ENCODE measurements around the gene MKNK2. TPM values are rescaled to one million over a fixed set of nuclear protein-coding genes. Genes with fewer than 3 reads are reported as not detected.
A peak's percentile ranks its signal among the peaks of the same experiment; 100 is the strongest.

Gene MKNK2
- total and polyA plus RNA-seq, 10 of the 15 experiments (the other 5 are each of a cell fraction or from before 2014, with no cell fraction given), result 9.6 to 365 (median 69.9) TPM

DNA sequence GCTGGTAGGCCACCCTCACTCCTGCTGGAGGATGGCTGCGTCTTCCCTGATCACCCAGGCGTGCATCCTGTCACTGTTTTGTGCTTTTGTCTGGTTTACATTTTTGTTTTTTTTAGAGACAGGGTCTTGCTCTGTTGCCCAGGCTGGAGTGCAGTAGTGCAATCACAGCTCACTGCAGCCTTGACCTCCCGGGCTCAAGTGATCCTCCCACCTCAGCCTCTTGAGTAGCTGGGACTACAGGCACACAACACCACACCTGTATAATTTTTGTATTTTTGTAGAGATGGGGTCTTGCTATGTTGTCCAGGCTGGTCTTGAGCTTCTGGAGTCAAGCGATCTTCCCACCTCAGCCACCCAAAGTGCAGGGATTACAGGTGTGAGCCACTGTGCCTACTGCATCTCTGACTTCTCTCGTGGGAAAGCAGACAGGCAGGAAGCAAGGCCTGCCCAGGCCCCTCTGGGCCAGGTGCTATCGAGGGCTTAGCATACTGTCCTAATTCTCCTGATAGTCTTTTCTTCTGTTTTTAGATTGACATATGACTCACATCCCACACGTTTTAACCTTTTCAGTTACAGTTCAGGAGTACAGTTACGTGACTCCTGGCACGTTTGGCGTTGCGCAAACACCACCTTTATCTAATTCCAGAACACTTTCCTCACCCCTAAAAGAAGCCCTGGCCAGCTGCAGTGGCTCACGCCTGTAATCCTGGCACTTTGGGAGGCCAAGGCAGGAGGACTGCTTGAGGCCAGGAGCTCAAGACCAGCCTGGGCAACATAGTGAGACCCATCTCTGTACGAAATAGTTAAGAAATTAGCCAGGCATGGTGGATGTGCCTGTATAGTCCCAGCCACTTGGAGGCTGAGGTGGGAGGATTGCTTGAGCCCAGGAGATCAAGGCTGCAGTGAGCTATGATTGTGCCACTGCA, 35.9 kb upstream of the MKNK2 start (continued):
- TF ChIP-seq TCF12 (IDR thresholded peaks at IDR 0.05; ENCODE audit: low read depth, low read length) (peak; percentile 62; the same call in 1 of the 2 replicates), SMAD1 (IDR thresholded peaks at IDR 0.05; ENCODE audit: low read depth, partially characterized antibody) (peak; percentile 10), MEF2A (IDR thresholded peaks at IDR 0.05; ENCODE audit: insufficient read depth, low read depth, low read length) (0 out of 2 replicates have a peak, but pooled peaks have one; percentile 11), RELB (IDR thresholded peaks at IDR 0.05; ENCODE audit: low read depth) (0 out of 2 replicates have a peak, but pooled peaks have one; percentile 55), YY1 (IDR thresholded peaks at IDR 0.05; ENCODE audit: low read depth, low read length) (0 out of 2 replicates have a peak, but pooled peaks have one; percentile 19), CEBPB (IDR thresholded peaks at IDR 0.05; ENCODE audit: borderline replicate concordance in 1 of 2, low read depth in 2 of 2, low read length in 2 of 2) (peak; percentile 37 to 87; a peak in 3 of 4 replicates), NBN (IDR thresholded peaks at IDR 0.05) (peak; percentile 69), IKZF2 (IDR thresholded peaks at IDR 0.05) (peak; percentile 53 to 55), DPF2 (IDR thresholded peaks at IDR 0.05) (peak; percentile 34), HDAC2 (IDR thresholded peaks at IDR 0.05) (peak; percentile 37; the same call in 1 of the 2 replicates), CREM (IDR thresholded peaks at IDR 0.05; ENCODE audit: low read depth) (peak; percentile 41; the same call in 1 of the 2 replicates), SMARCA5 (IDR thresholded peaks at IDR 0.05) (peak; percentile 88), POLR2AphosphoS5 (IDR thresholded peaks at IDR 0.05; ENCODE audit: low read length) (0 out of 2 replicates have a peak, but pooled peaks have one; percentile 70), POLR2A (IDR thresholded peaks at IDR 0.05; ENCODE audit: low read depth, low read length) (peak; percentile 62), POU2F2 (IDR thresholded peaks at IDR 0.05; ENCODE audit: borderline replicate concordance, low read depth, low read length) (peak; percentile 43; the same call in 1 of the 3 replicates), FOXM1 (IDR thresholded peaks at IDR 0.05; ENCODE audit: low read depth, low read length) (peak; percentile 53), TCF3 (IDR thresholded peaks at IDR 0.05; ENCODE audit: borderline replicate concordance, insufficient read depth, low read depth, low read length) (peak; percentile 76; the same call in 1 of the 2 replicates), MXI1 (IDR thresholded peaks at IDR 0.05; ENCODE audit: low read depth, low read length) (0 out of 2 replicates have a peak, but pooled peaks have one; percentile 39), ZNF384 (IDR thresholded peaks at IDR 0.05; ENCODE audit: borderline replicate concordance, low read depth, low read length) (peak; percentile 6; the same call in 1 of the 2 replicates), BHLHE40 (IDR thresholded peaks at IDR 0.05; ENCODE audit: borderline replicate concordance in 1 of 2, low read depth in 2 of 2, low read length in 1 of 2) (peak; percentile 97)
- TF ChIP-seq, protein P1, sequence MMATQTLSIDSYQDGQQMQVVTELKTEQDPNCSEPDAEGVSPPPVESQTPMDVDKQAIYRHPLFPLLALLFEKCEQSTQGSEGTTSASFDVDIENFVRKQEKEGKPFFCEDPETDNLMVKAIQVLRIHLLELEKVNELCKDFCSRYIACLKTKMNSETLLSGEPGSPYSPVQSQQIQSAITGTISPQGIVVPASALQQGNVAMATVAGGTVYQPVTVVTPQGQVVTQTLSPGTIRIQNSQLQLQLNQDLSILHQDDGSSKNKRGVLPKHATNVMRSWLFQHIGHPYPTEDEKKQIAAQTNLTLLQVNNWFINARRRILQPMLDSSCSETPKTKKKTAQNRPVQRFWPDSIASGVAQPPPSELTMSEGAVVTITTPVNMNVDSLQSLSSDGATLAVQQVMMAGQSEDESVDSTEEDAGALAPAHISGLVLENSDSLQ (IDR thresholded peaks at IDR 0.05), result peak; percentile 82
- TF ChIP-seq, protein P2, sequence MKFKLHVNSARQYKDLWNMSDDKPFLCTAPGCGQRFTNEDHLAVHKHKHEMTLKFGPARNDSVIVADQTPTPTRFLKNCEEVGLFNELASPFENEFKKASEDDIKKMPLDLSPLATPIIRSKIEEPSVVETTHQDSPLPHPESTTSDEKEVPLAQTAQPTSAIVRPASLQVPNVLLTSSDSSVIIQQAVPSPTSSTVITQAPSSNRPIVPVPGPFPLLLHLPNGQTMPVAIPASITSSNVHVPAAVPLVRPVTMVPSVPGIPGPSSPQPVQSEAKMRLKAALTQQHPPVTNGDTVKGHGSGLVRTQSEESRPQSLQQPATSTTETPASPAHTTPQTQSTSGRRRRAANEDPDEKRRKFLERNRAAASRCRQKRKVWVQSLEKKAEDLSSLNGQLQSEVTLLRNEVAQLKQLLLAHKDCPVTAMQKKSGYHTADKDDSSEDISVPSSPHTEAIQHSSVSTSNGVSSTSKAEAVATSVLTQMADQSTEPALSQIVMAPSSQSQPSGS (IDR thresholded peaks at IDR 0.05; ENCODE audit: low read length), result peak; percentile 54
